Measurements from ENCODE around the gene PDIA5.
"Not testable (repeated sequence)": the region's sequence is repeated elsewhere in the genome, so short reads cannot be mapped to it uniquely, and the experiment has no call there.

The PDIA5 gene

DNA sequence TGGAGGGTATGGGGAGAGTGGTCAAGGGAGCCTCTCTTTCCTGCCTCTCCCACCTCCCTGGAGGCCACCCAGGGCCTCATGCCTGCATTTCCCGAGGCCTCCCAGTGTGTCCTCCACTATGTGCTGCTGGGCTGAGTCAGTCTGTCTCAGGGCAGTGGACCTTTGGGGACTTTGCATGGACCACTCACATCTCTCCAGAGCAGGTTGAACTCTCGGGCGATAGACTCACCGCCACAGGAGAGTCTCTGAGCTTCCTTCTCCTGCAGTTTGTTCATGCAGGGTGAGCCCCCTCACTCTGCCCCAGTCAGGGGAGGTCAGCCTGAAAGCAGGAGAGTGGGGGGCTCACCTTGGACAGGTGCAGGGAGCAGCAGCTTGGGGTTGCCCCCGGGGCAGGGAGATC lies 74.5 kb downstream of the PDIA5 start:
- no peak for DNase-seq (ENCODE audit: extremely low read depth in 1 of 2, low read depth in 1 of 2)

DNA sequence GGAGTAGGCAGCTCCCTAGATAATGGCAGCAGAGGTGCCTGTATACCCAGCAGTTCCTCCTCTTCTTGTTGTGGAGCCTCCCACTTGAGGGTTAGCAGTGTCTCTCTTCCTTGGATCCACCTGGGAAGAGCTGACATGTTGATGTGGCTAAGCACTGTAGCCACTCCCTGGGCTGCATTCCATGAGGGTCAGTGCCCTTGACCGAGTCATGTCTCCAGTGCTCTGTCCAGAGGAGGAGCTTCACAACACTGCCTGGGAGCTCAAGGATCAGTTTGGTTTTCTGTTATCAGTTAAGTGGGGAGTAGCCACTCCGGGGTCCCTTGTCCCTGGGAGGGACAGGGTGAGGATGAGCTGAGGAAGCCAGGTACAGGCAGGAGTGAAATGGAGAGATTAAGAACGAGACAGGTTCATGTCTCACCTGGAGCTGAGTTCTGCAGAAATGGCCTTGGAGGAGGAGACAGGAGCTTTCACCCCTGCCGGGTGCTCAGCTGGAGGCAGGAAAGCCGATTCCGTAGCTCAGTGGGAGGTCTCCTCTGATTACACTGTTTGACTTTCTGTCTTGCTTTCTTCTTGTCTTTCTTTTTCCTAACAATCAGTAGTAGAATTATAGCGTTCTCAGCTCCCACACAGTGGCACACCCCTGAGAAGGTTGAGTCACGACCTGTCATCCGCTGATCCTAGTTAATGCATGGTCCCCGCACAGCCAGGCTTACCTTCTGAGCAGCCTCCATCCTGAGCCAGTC lies 77.0 kb downstream of the PDIA5 start:
- no peak for DNase-seq (ENCODE audit: extremely low read depth in 1 of 2, low read depth in 1 of 2)

DNA sequence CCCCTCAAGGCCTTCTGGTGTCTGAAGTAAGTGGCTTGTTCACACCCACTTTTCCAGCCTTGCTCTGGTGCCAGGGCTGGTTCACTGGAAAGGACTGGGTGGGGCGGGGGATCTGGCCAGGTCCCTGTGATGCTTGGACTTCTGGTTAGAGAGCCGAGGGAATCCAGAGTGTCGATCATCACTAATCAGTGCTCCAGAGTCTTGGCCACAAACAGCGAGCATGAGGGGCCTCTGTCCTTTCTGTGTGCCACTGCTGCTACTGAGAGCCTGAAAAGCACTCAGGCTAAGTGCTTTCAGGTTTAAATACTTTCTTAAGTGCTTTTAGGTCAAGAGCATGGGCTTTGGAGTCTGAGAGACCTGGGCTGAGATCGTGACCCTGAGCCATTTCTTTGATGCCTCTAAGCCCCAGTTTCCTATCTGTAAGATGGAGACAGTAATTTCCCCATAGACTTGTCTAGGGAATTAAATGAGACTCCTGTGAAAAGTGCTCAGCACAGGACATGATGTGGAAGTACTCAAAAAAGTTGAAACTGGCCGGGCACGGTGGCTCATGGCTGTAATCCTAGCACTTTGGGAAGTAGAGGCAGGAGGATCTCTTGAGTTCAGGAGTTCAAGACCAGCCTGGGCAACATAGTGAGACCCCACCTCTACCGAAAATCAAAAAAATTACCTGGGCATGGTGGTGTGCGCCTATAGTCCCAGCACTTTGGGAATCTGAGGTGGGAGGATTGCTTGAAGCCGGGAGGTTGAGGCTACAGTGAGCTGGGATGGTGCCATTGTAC lies 81.1 kb downstream of the PDIA5 start:
- DNase-seq (ENCODE audit: extremely low read depth in 1 of 2, low read depth in 1 of 2), result no peak

DNA sequence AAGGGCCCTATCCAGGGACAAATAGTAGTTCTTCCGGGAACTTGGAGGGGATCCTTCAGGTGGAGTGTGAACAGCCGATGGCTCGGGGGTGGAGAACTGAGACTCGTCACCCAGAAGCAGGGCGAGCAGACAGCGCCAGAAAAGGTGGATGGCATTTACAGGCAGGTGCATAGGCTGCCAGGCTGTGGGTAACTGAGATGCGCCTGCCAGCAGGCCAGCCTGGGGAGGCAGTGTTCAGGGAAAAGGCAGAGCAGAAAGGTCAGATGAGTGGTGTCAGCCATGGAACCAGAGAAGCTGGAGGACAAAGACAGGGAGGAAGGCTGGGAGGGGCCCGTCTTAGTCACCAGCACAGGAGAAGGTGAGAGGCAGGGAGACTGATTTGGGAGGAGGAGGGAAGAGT lies 81.9 kb downstream of the PDIA5 start:
- DNase-seq (ENCODE audit: extremely low read depth in 1 of 2, low read depth in 1 of 2), result no peak

DNA sequence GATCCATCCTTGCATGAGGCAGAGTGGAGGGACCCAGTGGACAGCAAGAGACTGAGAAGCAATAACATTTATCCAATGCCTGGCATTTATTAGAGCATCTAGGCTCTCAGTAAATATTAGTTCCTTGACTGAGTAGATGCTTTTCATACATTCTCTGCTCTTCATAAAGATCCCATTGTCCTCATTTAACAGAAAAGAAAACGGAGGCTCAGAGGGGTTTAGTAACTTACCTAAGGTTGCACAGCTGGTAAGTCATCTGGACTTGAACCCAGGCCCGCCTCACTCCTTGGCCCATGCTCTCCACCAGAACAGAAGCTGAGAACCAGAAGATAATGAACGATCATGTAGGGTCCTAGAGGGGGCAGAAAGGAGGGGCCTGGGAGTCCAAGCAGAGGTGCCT lies 82.7 kb downstream of the PDIA5 start:
- DNase-seq (ENCODE audit: extremely low read depth in 1 of 2, low read depth in 1 of 2), result no peak

DNA sequence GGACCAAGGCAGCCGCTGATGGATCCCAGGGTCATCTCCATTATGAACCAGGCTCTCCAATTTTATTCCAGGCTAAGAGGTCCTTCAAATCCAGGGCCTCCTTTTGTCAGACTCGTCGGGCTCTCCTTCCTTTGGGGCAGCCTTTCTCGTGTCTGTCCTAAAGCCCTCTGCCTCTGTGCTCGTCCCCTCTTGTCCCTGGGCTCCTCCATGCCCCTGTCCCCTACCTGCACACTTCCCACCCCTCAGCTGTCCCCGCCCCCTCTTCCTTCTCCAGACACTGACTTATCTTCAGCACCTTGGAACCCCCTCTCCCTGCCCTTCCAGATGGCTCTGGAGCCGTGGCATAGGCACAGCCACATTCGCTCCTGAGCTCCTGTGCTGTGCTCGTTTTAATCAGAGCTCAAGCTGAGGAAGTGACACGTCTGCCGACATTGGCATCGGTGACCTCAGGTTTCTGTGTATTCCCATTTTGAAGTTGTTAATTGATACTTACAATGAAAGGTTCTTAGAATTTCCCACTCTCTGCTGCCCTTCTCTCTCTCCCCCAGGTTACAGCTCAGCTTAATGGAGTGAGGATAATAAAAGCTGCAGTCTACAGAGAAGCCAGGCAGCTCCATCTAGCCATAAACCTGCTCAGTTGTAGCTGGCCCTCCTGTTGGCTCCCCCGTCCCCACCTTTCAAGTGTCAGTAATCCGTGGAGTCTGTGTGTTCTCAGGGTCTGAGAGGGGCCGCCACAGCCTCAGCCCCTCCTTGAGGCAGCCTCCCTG lies 83.8 kb downstream of the PDIA5 start:
- no peak for DNase-seq (ENCODE audit: extremely low read depth in 1 of 2, low read depth in 1 of 2)

DNA sequence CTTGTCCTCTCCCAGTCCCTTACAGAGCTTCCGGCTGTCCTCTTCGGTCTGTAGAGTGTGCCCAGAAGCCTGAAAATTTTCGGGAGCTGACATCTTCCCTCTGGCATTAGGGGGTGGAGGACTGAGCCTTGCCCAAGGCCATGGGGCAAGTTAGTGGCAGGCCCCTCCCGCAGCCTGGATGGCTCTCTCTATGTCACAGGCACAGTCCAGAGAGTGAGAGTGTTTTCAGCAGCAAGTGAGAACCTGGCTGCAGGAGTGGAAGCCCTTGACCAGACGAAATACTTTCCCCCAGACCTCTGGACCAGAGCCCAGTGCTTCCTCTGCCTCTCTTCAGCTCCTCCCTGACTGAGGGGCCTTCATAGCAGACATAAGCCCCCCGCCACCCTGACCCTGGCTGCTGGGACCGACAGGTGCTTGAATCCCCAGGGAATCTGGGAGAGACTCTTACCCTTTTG lies 84.5 kb downstream of the PDIA5 start:
- no peak for DNase-seq (ENCODE audit: extremely low read depth in 1 of 2, low read depth in 1 of 2)

DNA sequence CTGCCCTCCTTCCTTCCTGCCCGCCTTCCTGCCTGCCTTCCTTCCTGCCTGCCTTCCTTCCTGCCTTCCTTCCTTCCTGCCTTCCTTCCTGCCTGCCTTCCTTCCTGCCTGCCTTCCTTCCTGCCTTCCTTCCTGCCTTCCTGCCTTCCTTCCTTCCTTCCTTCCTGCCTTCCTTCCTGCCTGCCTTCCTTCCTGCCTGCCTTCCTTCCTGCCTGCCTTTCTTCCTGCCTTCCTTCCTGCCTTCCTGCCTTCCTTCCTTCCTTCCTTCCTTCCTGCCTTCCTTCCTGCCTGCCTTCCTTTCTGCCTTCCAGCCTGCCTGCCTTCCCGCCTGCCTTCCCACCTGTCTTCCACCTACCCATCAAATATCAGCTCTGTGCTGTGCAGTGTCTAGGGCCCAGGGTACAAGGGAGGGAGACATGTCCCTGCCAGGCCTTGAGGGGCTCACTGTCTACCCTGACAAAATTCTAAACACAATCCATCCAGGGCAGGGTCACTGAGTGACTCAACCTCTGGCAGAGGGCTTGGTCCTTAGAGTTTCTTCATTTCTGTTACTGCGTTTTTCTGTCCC lies 85.1 kb downstream of the PDIA5 start:
- DNase-seq (ENCODE audit: extremely low read depth in 1 of 2, low read depth in 1 of 2), result not testable (repeated sequence)

DNA sequence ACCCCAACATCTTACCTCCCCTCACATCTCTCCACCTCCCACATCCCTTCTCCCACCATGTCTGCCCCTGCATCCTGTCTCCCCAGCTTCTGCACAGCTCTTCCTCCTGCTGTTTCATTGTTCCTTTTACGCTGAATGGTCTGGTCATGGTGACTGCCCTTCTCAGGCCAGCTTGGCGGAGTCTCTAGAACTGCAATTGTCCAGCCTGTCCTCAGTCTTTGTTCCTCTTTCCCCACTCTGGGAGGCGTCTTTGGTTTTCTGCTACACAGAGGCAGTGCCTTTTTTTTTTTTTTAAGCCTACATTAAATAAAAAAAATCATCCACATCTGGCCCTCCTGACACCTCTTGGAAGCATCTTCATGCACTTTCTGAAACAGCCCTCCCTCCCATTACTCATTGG lies 85.9 kb downstream of the PDIA5 start:
- DNase-seq (ENCODE audit: extremely low read depth in 1 of 2, low read depth in 1 of 2), result no peak

DNA sequence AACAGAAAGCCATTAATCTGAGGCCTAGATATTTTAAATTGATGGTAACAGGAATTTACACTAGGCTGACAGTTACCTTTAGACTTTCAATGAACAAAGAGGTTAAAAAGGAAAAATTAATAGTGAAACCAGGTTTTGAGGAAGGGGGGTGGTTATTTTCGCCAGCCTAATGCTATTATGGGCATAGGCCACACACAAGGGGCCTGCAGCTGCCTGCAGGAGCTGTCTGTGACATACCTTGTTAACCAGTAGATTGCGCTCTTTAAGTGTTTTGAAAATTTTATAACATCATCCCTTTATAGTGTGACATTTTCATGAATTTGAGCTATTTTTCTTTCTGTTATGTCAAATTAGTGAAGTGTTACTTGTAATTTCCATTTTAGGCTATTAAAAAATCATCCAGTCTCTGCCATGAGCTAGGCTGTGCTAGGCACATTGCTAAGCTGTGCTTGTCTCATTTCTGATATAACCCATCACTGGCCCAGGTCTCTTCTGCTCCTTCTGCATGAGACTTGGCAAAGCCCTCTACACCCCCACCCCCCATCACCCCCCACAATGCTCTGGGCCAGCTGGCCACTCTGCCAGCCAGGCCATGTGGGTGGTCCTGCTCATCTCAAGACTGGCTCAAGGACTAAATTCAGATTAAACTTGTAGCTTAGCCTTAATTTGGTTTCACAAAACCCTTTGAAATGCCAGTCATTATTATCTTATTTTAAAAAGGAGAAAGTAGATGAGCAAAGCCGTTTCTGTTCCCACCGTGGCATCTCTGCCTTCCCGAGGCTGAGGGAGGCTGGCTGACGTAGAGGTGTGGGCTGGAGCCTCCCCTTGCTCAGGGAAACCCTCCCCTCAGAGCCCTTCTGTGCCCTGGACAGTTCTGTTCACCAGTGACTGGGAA lies 86.5 kb downstream of the PDIA5 start:
- DNase-seq (ENCODE audit: extremely low read depth in 1 of 2, low read depth in 1 of 2), result no peak

DNA sequence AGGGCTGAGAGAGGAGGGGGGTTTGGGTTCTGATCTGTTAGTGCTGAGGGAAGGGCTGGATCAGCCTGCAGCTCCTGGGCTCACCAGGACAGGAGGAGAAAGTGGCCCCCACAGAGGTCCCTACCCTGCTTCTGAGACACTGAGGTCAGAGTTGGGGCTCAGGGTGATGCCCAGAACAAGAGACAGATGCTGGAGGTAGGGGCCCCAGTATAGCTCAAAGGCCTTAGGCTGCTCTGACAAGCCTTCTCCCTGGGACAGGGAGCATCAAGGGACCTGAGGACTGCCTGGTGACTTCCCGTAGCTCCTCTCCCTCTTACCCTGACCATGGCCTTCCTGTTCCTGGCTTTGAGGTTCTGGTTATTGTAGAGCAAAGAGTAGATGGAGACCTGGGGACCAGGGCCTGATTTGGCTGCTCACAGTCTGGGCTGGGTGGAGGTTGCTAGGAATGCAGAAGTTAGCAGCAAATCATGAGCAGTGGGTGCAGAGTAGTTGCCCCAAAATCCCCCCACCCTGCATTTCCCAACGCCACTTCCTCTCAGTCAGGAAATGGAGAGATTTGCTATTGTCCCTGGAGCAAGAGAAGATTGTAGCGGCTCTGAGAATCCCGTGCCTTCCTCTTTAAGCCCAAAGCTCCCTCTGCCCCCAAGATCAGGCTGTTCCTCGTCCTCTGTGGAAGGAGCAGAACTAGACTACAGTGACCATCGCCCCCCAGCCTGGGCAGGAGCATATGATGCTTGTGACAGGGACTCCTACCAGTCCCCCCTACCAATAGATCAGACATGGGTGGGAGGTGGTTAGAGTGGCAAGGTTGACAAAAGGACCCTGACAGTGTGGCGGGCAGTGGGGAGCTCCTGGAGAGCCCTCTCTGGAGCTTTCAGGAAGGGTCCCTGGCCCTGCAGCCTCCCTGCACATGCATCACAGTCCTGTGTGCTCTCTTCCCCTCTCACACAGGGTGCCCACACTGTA lies 87.5 kb downstream of the PDIA5 start:
- DNase-seq (ENCODE audit: extremely low read depth in 1 of 2, low read depth in 1 of 2), result no peak

DNA sequence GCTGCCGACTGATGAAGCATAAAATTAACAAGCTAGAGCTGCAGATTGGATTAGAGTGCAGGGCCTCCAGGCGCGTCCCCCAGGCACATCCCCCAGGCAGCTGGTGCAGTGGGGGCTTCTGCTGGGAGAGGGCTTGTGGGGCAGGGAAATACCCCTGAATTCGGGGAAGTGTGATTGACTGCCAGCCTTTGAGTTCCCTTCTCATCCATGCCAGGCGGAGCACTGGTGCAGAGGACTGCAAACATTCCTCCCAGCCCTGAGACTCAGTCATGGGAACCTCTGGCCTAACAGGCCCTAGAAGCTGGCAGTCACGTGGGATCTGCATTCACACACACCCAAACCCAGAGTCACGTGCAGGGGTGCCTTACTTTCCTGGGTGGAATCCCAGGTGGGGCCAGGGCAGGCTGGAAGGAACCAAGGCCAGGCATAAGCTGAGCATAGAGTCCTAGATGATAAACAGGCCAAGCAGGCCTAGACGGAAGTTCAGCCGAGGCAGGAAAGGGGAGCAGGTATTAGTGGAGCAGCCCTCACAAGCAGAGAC lies 88.7 kb downstream of the PDIA5 start:
- no peak for DNase-seq (ENCODE audit: extremely low read depth in 1 of 2, low read depth in 1 of 2)

DNA sequence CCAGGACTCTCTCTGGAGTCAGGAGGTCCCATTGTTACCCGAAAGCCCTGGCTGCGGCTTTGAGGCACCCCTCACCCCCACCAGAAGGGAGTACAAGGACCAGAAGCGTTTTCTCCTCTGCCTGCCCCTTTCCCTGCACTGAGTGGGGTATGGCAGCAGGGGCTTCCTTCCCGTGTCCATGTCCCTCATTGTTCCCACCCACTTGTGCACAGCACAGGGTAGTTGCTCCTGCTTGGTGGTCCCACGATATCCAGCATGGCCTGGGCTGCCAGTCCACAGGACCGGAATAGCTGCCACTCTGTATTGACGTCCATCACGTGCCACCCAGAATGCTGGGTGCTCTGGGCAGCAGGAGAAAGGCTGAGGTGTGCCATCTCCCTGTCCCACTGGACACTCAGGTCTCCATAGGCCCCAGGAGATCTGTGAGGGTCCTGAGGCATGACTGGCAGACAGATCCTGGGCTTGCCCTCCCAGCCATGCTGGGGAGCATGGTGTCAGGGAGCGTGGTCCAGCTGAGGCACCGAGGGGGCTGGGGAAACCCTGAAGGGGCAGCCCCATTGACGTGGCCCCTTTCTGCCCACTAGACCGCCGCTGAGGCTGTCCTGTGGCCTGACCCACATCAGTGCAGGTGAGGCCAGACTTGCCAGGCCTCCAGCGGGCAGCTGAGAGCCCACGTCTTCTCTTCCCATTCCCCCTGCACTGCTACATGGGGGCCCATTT lies 89.6 kb downstream of the PDIA5 start:
- no peak for DNase-seq (ENCODE audit: extremely low read depth in 1 of 2, low read depth in 1 of 2)

DNA sequence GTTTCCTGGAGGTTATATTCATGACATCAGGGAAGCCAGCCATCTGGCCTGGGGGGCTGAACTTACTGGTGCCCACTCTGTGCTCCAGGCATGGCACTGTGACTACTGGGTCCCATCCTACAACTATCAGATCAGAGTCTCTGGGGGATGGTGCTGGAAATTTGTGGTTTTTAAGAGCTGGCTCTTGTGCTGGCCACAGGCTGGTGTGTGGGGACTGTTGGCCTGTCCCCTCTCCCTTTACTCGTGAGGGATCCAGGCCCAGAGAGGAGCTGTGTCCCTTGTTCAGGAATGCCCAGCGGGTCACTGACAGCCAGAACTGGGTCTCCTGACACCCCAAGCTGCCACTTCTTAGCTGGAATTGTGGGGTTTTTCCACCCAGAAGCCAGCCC lies 90.4 kb downstream of the PDIA5 start:
- no peak for DNase-seq (ENCODE audit: extremely low read depth in 1 of 2, low read depth in 1 of 2)

DNA sequence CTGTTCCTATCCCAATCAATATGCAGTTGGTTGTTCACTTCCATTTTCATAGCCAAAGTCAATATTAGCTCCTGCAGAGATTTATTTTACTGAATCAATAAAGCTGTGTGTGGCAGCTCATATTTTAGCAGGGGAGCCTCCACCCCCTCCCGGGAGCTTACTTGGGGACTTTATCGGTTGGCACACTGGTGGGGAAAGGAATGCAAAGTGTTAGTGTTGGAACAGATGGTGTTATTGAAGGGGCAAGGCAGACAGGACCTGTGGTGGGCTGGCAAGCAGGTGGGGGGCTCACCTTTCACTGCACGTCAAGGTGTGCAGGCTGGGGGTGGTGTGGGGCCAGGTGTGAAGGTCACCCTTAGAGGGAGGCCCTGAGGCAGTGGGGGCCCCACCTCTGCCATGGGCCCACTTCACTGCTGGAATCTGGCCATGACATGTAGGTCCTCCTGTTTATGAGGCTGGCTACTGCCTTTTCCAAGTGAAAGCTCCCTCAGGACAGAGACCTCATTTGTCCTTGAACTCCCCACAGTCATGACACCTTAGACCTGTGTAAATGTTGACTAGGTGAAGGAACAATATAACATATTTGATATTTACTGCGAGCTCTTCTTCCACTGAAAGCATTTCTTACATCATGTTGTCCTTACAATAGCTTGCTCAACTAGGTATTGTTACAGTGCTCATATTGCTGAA lies 90.9 kb downstream of the PDIA5 start:
- no peak for DNase-seq (ENCODE audit: extremely low read depth in 1 of 2, low read depth in 1 of 2)

DNA sequence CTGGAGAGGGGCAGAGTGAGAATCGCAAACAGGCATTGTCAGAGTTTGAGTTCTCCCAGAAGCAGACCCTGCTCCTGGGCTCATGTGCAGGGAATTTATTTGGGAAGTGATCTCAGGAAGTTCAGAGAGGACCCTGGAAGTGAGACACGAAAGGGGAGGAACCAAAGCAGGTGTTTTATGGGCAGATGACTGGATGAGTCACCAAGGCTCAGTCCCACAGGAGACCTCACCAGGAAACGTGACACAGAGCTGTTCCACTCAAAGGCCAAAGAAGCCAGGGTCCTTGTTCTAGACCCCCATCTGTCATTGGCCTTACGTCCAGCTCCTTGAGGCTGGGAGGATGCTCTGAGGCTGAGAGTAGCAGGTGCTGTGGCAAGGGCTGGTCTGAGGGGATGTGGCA lies 91.5 kb downstream of the PDIA5 start:
- no peak for DNase-seq (ENCODE audit: extremely low read depth in 1 of 2, low read depth in 1 of 2)

DNA sequence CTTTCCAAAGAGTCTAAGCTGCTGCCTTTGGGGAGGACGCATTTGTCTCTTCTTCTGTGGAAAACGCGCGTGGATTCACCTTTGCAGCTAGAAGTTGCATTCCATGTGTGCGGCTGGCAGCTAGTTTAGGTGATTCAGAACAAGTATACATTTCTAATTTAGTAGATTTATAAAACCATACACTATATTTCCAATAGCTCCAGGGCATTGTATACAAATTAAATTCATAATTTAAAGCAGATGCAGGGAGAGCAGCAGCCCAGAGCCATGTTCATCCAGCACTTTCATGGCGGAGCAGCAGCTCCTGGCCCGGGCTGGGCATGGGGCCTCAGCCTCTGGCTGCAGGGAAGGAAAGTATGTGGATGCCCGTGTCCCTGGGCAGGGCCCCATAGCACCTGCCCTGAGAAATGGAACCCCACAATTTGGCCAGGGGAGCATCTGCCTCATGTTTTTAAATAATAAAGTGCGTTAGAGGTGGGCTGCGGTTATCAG lies 92.1 kb downstream of the PDIA5 start:
- no peak for DNase-seq (ENCODE audit: extremely low read depth in 1 of 2, low read depth in 1 of 2)
